T47D (cell line): ENCODE results near the gene GLYATL2.

Experiments
- DNase-seq, 2 experiments: peaks; one replicate each; pipeline versions ENCODE4 v3.0.0 to v3.0.0-alpha.2; 2011 to 2012; ENCODE audit warnings: low read depth in 1 of 2, low spot score in 1 of 2
- JUND ChIP-seq: IDR thresholded peaks from 2 replicates; pipeline ENCODE4 v1.6.1; 2012; ENCODE audit warnings: low read depth
- in situ Hi-C: cut with HindIII; loops from 2 replicates; pipeline ENCODE4 v1.10.0; 2016; ENCODE audit warnings: low sequenced_read_pairs, low pct_unique_long_range_greater_than_20kb

GLYATL2 gene

DNA sequence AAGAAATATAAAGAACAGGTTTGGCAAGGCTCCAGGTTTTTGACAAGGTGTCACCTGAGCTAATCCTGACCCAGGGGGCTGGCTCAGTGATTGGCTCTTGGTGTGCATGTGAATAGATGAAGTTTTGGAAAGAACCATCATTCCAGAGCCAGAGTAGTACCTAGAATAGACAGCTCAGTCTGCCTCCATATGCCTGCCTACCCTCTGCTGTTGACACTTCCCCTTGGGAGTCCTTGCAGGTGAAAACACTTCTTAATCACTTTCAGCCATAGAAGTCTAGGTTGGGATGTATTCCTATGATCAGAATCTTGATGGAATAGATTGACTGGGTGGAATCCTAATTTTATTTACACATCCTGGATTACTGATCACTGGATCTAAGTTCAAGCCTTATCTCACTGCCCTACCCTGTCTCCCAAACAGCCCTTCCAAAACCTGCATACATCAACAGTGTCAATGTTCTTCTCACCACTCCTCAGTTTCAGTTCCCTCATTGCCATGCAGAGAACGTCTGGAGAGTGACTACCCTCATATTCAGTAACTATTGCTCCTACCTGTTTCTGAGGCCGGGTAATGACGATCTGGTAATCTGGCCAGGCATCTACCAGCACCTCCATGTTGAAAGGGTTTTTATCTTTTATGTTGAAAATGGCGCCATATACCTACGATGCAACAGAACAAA, 6.7 kb downstream of the GLYATL2 start:
- in situ Hi-C loops, result no loop called here
- no peak for DNase-seq
- TF ChIP-seq JUND, result no peak

DNA sequence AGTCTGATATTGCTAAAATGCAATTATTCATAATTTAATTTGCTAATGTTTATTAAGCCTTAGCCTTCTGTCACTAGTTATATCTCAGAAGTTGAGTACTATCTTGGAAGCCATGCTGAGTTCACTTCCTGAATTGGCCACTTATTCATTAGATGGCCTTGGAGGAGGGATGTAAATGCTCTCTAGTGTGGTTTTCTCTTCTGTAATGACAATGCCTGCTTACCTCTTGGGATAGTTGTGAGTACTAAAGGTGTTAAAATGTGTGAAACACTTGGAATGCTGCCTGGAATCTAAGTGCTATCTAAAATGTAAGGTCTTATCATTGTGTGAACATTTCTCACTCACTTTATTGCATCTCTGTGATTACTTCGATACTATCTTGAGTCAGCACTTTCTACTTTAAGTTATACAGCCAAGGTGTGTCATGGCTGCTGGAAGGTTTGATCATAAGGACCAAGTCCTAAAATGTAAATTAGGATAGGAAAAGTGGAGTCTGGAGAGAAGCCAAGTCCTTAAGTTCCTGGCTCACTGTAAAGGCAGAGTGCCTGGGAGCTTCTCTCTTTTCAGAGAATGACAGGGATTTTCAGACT, 12.4 kb downstream of the GLYATL2 start:
- DNase-seq, result no peak
- in situ Hi-C loops, result no loop called here
- TF ChIP-seq JUND, result no peak

- DNase-seq, result no peak
- no peak for TF ChIP-seq JUND
- in situ Hi-C loops, result no loop called here
Observed at GRCh38 chr11:58830673-58831301, 13.7 kb downstream of the GLYATL2 start.

DNA sequence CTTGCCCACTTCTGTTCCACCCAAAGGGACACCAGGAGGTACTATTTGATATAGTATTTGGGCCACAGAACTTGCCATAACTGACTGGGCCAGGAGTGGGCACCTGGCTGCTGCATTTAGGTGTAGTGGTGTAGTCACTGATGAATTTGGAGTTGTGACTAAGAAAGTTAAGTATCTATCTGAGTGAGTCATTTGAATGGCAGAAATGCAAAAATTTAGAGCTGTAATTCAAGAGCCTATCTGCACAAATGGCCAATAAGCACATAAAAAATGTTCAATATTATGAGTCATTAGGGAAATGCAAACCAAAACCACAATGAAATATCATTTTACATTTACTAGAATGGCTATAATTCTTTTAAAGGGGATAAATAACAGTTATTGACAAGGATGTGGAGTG, 14.7 kb downstream of the GLYATL2 start:
- no peak for DNase-seq
- no peak for TF ChIP-seq JUND
- in situ Hi-C loops, result no loop called here

DNA sequence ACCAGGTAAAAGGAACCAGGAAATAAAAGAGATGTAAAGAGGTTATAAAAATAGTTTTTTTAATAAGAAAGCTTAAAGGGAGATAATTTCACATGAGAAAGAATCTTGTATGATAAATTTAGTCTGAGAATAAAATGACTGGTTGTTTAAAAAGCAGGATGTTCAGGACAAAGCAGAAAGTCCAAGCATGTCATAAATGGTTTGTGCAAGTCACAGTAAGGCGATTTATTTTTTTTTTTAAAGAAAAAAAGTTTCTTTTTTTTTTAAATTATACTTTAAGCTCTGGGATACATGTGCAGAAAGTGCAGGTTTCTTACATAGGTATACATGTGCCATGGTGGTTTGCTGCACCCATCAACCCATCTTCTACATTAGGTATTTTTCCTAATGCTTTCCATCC, 30.8 kb downstream of the GLYATL2 start:
- peak in 1 of 2 experiments; percentile 19 for DNase-seq
- in situ Hi-C loops, result no loop called here
- TF ChIP-seq JUND, result no peak

DNA sequence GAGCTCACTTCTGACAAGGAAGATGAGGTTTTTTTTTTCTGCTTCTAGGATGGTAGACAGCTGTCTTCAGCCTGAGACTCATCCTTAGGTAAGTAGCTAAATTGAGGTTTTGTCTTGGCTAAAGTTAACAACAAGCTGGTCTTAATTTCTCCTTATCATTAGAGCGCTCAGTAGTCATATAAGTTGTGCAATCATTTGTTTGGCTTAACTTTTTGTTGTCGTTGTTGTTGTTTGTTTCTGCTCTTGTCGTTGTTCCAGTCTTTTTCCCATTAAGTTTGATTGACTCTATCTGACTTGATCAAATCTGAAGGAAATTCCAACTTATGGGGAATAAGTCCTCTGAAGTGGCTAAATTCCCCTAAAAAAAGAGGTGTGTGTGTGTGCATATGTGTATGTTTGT, 33.0 kb downstream of the GLYATL2 start:
- no peak for DNase-seq
- no peak for TF ChIP-seq JUND
- in situ Hi-C loops, result no loop called here

- no peak for DNase-seq
- in situ Hi-C loops, result no loop called here
- TF ChIP-seq JUND, result no peak
Observed at GRCh38 chr11:58807343-58807742, 37.2 kb downstream of the GLYATL2 start.

- TF ChIP-seq JUND, result no peak
- no peak for DNase-seq
Observed at GRCh38 chr11:58805065-58805464, 39.4 kb downstream of the GLYATL2 start.

DNA sequence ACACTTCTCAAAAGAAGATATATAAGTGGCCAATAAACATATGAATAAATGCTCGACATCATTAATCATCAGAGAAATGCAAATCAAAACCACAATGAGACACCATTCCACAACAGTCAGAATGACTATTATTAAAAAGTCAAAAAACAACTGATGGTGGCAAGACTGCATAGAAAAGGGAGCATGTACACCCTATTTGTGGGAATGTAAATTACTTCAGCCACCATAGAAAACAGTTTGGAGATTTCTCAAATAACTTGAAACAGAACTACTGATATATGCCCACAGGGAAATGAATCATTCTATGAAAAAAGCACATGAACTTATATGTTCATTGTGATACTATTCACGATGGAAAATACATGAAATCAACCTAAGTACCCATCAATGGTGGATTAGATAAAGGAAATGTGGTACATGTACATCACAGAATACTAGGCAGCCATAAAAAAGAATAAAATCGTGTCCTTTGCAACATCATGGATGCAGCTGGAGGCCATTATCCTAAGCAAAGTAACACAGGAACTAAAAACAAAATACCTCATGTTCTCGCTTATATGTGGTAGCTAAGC, 42.4 kb downstream of the GLYATL2 start:
- in situ Hi-C loops, result no loop called here
- no peak for DNase-seq
- no peak for TF ChIP-seq JUND

More at GRCh38 chr11:58805065-58805464, 39.4 kb downstream of the GLYATL2 start:
- in situ Hi-C loops, result no loop called here

GRCh38 chr11:58801302-58801701, 43.2 kb downstream of the GLYATL2 start:
- in situ Hi-C loops, result no loop called here
- TF ChIP-seq JUND, result no peak
- no peak for DNase-seq

GRCh38 chr11:58796333-58796732, 48.2 kb downstream of the GLYATL2 start:
- TF ChIP-seq JUND, result no peak
- in situ Hi-C loops, result no loop called here
- peak in 1 of 2 experiments; percentile 19 for DNase-seq

DNA sequence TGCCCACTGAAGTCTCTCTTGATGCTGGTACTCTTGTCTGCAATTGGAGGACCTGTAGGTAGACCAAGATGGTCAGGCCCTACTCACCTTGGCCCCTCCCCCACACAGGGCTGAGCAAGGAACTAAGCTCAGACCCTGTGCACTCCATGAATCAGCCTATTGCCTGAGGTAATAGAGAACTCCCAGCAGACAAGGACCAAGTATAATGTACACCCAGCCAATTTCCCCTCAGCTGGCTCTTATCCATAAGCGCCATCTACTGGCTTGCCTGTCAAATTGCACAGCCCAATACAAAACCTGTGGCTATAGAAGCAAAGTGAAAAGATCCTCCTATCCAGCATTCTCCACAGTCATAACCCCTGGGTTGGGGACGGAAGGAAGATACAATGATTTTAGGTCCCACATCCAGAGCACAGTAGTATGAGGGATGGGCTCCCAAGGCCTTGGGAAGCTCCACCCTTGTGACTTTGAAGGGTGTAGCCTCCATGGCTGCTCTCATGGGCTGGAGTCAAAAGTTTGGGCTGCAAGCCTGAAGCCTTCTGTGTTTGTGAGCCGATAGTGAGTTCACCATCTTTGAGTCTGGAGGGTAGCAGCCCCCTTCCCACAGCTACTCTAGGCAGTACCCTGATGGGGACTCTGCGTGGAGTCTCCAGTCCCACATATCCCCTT, 56.0 kb downstream of the GLYATL2 start:
- TF ChIP-seq JUND, result no peak
- peak; percentile 37 to 75 for DNase-seq
- in situ Hi-C loops, result no loop called here
